GM19239 (cell line): Measurements from ENCODE around the gene IWS1.

ENCODE experiments used
- DNase-seq: peaks from one replicate; pipeline ENCODE4 v3.0.0; 2011; ENCODE audit warnings: low spot score; ENCODE audit not compliant: insufficient read length
- FAIRE-seq: peaks from 2 replicates; lab custom pipeline; 2011; peaks lifted over from hg19 to GRCh38; lab: Jason Lieb, UNC

Gene IWS1

GRCh38 chr2:127508023-127508630, 18.2 kb downstream of the IWS1 start:
- FAIRE-seq (peak; percentile 58), DNase-seq (no peak)

- FAIRE-seq: no peak
- no peak for DNase-seq
Measured at GRCh38 chr2:127506510-127506909, 19.8 kb downstream of the IWS1 start.

- FAIRE-seq (no peak), DNase-seq (no peak)
Measured at GRCh38 chr2:127504552-127505430, 21.5 kb downstream of the IWS1 start.

GRCh38 chr2:127503491-127503890, 22.8 kb downstream of the IWS1 start:
- FAIRE-seq: no peak

GRCh38 chr2:127498386-127498785, 27.9 kb downstream of the IWS1 start:
- DNase-seq (no peak), FAIRE-seq (no peak)

More at GRCh38 chr2:127503491-127503890, 22.8 kb downstream of the IWS1 start:
- DNase-seq: no peak

- FAIRE-seq (no peak), DNase-seq (no peak)
Measured at GRCh38 chr2:127490283-127490682, 36.0 kb downstream of the IWS1 start.

- FAIRE-seq (no peak), DNase-seq (no peak)
Measured at GRCh38 chr2:127486247-127487058, 39.8 kb downstream of the IWS1 start.

GRCh38 chr2:127485694-127486071, 40.6 kb downstream of the IWS1 start:
- no peak for FAIRE-seq
- no peak for DNase-seq

- FAIRE-seq: no peak
- no peak for DNase-seq
Measured at GRCh38 chr2:127485051-127485693, 41.1 kb downstream of the IWS1 start.

- FAIRE-seq (no peak), DNase-seq (no peak)
Measured at GRCh38 chr2:127482031-127482430, 44.3 kb downstream of the IWS1 start.

GRCh38 chr2:127479866-127480743, 46.2 kb downstream of the IWS1 start:
- DNase-seq (no peak), FAIRE-seq (no peak)

GRCh38 chr2:127479219-127479825, 47.0 kb downstream of the IWS1 start:
- no peak for DNase-seq
- FAIRE-seq: peak; percentile 89

GRCh38 chr2:127475788-127476187, 50.5 kb downstream of the IWS1 start:
- peak; percentile 31 for FAIRE-seq
- no peak for DNase-seq

GRCh38 chr2:127472268-127472667, 54.0 kb downstream of the IWS1 start:
- DNase-seq (no peak), FAIRE-seq (no peak)

- no peak for FAIRE-seq
- no peak for DNase-seq
Measured at GRCh38 chr2:127471286-127471988, 54.9 kb downstream of the IWS1 start.

GRCh38 chr2:127469974-127470373, 56.3 kb downstream of the IWS1 start:
- DNase-seq (no peak), FAIRE-seq (no peak)

- no peak for FAIRE-seq
- DNase-seq: no peak
Measured at GRCh38 chr2:127469051-127469450, 57.2 kb downstream of the IWS1 start.

- DNase-seq (no peak), FAIRE-seq (no peak)
Measured at GRCh38 chr2:127465258-127465657, 61.0 kb downstream of the IWS1 start.
